ENCODE data around the gene VWA8.

DNA sequence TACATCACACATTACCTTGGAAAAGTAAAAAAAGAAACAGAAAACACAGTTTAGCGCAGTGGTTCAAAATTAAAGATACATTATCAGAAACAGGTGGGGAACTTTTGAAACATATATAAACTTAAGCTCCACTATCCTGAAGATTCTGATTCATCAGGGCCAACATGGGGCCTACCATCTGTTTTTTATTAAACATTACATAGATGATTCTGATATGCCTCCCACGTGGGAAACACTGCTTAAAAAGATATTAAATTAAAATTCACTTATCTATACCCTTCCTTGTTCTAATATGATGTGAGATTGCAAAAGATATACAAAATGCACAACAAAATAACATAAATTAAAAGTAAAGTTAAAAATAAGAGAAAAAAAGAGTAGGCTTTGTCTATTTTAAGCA lies 125.0 kb downstream of the VWA8 start:
- TF ChIP-seq, protein P1, sequence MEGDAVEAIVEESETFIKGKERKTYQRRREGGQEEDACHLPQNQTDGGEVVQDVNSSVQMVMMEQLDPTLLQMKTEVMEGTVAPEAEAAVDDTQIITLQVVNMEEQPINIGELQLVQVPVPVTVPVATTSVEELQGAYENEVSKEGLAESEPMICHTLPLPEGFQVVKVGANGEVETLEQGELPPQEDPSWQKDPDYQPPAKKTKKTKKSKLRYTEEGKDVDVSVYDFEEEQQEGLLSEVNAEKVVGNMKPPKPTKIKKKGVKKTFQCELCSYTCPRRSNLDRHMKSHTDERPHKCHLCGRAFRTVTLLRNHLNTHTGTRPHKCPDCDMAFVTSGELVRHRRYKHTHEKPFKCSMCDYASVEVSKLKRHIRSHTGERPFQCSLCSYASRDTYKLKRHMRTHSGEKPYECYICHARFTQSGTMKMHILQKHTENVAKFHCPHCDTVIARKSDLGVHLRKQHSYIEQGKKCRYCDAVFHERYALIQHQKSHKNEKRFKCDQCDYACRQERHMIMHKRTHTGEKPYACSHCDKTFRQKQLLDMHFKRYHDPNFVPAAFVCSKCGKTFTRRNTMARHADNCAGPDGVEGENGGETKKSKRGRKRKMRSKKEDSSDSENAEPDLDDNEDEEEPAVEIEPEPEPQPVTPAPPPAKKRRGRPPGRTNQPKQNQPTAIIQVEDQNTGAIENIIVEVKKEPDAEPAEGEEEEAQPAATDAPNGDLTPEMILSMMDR (IDR thresholded peaks at IDR 0.05; ENCODE audit: low read depth, low read length) = no peak
- no peak for TF ChIP-seq EZH2phosphoT487 (IDR thresholded peaks at IDR 0.05; ENCODE audit: low read depth)

All from OCI-LY3 (cell line).